Left lung (tissue), 10 donors: ENCODE results near the gene EPC2. TPM values are rescaled to one million over a fixed set of nuclear protein-coding genes. Genes with fewer than 3 reads are reported as not detected.
"Not testable (repeated sequence)": the region's sequence is repeated elsewhere in the genome, so short reads cannot be mapped to it uniquely, and the experiment has no call there.

ENCODE experiments used
- ATAC-seq: fragments of 200-7000 bp; cut with Tn5 transposase; one replicate; pipeline ENCODE4 v1.9.1; 2020; ENCODE audit warnings: moderate library complexity
- DNase-seq, 4 donors: peaks; one replicate each; pipeline ENCODE4 v3.0.0-alpha.2; 2013 to 2020
- H3K27ac ChIP-seq, 2 donors: fragments of 200-600 bp; sonication (generic) in 1 of 2; one replicate each; pipeline versions ENCODE4 v1.5.0 to v1.8.0; 2020 to 2021
- H3K27me3 ChIP-seq, 2 donors: fragments of 200-600 bp; sonication (generic) in 1 of 2; one replicate each; pipeline versions ENCODE4 v1.5.0 to v1.8.0; 2020 to 2021
- H3K36me3 ChIP-seq, 2 donors: fragments of 200-600 bp; sonication (generic) in 1 of 2; one replicate each; pipeline versions ENCODE4 v1.5.0 to v1.8.0; 2020 to 2021
- H3K4me1 ChIP-seq, 2 donors: fragments of 200-600 bp; one replicate each; pipeline ENCODE4 v1.8.0; 2021
- H3K4me3 ChIP-seq, 2 donors: fragments of 200-600 bp; sonication (generic) in 1 of 2; one replicate each; pipeline versions ENCODE4 v1.5.0 to v1.8.0; 2020 to 2021; ENCODE audit warnings: mild to moderate bottlenecking in 1 of 2
- H3K9me3 ChIP-seq, 2 donors: fragments of 200-600 bp; sonication (generic) in 1 of 2; one replicate each; pipeline versions ENCODE4 v1.5.0 to v1.8.0; 2020 to 2021
- CTCF ChIP-seq, 2 donors: fragments of 200-600 bp; sonication (generic) in 1 of 2; IDR thresholded peaks; one replicate each; pipeline versions ENCODE4 v1.5.0 to v1.8.0; 2021; ENCODE audit warnings: antibody characterized with exemption in 2 of 2
- intact Hi-C, 2 donors: fragments of 100-400 bp; cut with DNase I; formaldehyde crosslinking; loops; one replicate each; pipeline versions ENCODE4 v1.11.2 to v1.14.2; 2022
- polyA plus RNA-seq, 6 donors: library from polyadenylated mRNA; unstranded; fragments of 120-200 nt; gene quantifications; one replicate each; pipeline ENCODE4 v1.2.1, GENCODE V29; 2013; ENCODE audit not compliant: insufficient read length in 6 of 6
- total RNA-seq, 2 donors: library from RNA; stranded (reverse); fragmentation: NEBNext Ultra II Directional; extraction: Animal tissue kit (Norgen Biotek cat#: 25700); gene quantifications; one replicate each; pipeline ENCODE4 v1.2.1, GENCODE V29; 2021
- donor health status: DM: no; HTN: yes; CAD: no.
- donor health status: DM: no; HTN: no; CAD: no.

The EPC2 gene
- total and polyA plus RNA-seq, 8 donors = 28.7 to 65.5 (median 60.6) TPM

- Histone ChIP-seq H3K36me3 (no peaks in the 10 kb centered on the region), H3K4me3 (peak overlapping the region; percentile 95 to 98), H3K27ac (peak overlapping the region; percentile 99 to 100), H3K4me1 (peaks cover 10 to 60% of the 10 kb centered on the region in 2 donors), H3K27me3 (no peaks in the 10 kb centered on the region), H3K9me3 (no peaks in the 10 kb centered on the region)
- TF ChIP-seq CTCF (IDR thresholded peaks at IDR 0.05) = peak in 1 of 2 donors; percentile 10
- ATAC-seq (peak; percentile 84), DNase-seq (peak; percentile 94 to 99 (median 98))
- intact Hi-C loops = loop anchor here in 1 of 2 donors (10.0 kb wide), 1 partner anchor 340 kb away; no protein-coding TSS in a partner anchor
Observed at GRCh38 chr2:148644883-148645538, 460 bp downstream of the EPC2 start.

- Histone ChIP-seq H3K4me3 (peak overlapping the region; percentile 95 to 98), H3K36me3 (no peaks in the 10 kb centered on the region), H3K9me3 (no peaks in the 10 kb centered on the region), H3K27me3 (no peaks in the 10 kb centered on the region), H3K4me1 (peaks cover 10 to 67% of the 10 kb centered on the region in 2 donors), H3K27ac (peak overlapping the region; percentile 99 to 100)
- no peak for TF ChIP-seq CTCF (IDR thresholded peaks at IDR 0.05)
- ATAC-seq (peak; percentile 29), DNase-seq (peak; percentile 33 to 90 (median 40))
- intact Hi-C loops = loop anchor here in 1 of 2 donors (10.0 kb wide), 1 partner anchor 339 kb away; no protein-coding TSS in a partner anchor
Observed at GRCh38 chr2:148645539-148646230, 1.1 kb downstream of the EPC2 start.

- Histone ChIP-seq H3K4me1 (peaks cover 10 to 72% of the 10 kb centered on the region in 2 donors), H3K36me3 (no peaks in the 10 kb centered on the region), H3K9me3 (no peaks in the 10 kb centered on the region), H3K27me3 (no peaks in the 10 kb centered on the region), H3K4me3 (peak overlapping the region; percentile 95 to 98), H3K27ac (peak overlapping the region; percentile 99 to 100)
- TF ChIP-seq CTCF (IDR thresholded peaks at IDR 0.05) = no peak
- intact Hi-C loops = loop anchor here in 1 of 2 donors (10.0 kb wide), 1 partner anchor 339 kb away; no protein-coding TSS in a partner anchor
- ATAC-seq (no peak), DNase-seq (peak in 1 of 4 donors; percentile 75)
Observed at GRCh38 chr2:148646231-148646559, 1.6 kb downstream of the EPC2 start.

- H3K27me3 ChIP-seq, H3K36me3 ChIP-seq, H3K4me3 ChIP-seq, ATAC-seq, DNase-seq, H3K9me3 ChIP-seq, H3K27ac ChIP-seq: not testable (repeated sequence)
- peaks cover 16 to 81% of the 10 kb centered on the region in 2 donors for H3K4me1 ChIP-seq
- intact Hi-C loops = loop anchor here in 1 of 2 donors (10.0 kb wide), 1 partner anchor 337 kb away; no protein-coding TSS in a partner anchor
Observed at GRCh38 chr2:148647711-148648110, 3.2 kb downstream of the EPC2 start.

- ATAC-seq = no peak
- intact Hi-C loops = loop anchor here in 1 of 2 donors (10.0 kb wide), 1 partner anchor 335 kb away; no protein-coding TSS in a partner anchor
Observed at GRCh38 chr2:148649936-148650335, 5.4 kb downstream of the EPC2 start.

More at GRCh38 chr2:148649936-148650335, 5.4 kb downstream of the EPC2 start:
- Histone ChIP-seq H3K4me1 (peaks cover 13 to 87% of the 10 kb centered on the region in 2 donors), H3K27me3 (no peaks in the 10 kb centered on the region), H3K27ac (no peak overlapping the region), H3K4me3 (no peak overlapping the region), H3K36me3 (no peaks in the 10 kb centered on the region), H3K9me3 (no peaks in the 10 kb centered on the region)
- DNase-seq = no peak
- no peak for TF ChIP-seq CTCF (IDR thresholded peaks at IDR 0.05)
